Cardiac septum (tissue), 1 donor: ENCODE results near the gene CDK1. TPM values are rescaled to one million over a fixed set of nuclear protein-coding genes. Genes with fewer than 3 reads are reported as not detected.
"Not testable (repeated sequence)": the region's sequence is repeated elsewhere in the genome, so short reads cannot be mapped to it uniquely, and the experiment has no call there.

Source experiments
- DNase-seq: peaks from one replicate; pipeline ENCODE4 v3.0.0-alpha.2; 2020; ENCODE audit warnings: low spot score
- intact Hi-C: fragments of 100-400 bp; cut with DNase I; formaldehyde crosslinking; loops from one replicate; pipeline ENCODE4 v1.14.0; 2022
- total RNA-seq: library from RNA; stranded (reverse); fragmentation: NEBNext Ultra II Directional; extraction: Animal tissue kit (Norgen Biotek cat#: 25700); gene quantifications from one replicate; pipeline ENCODE4 v1.2.1, GENCODE V29; 2021
- donor health status: DM: no; HTN: no; CAD: no.

The CDK1 gene
- total RNA-seq, 1 donor from 2014 or later, result 0.35 TPM

DNA sequence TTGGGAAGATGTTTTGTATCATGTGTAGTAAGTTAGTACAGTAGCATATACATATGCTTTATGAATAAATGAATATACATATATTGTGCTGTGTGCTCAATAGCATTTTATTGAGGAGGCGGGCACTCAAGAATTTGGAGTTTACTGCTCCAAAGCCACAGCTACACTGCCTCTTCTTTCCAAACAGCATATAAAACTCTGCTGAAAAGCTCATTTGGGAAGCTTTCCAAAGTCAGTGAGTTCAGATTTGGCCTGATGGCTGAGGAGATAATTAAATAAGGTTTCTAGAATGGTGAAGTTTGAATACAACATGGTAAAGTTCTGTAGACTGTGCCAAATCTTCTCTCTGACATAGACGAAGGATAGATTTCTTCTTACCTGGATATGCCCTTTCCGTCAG is 29.8 kb downstream of the CDK1 start:
- intact Hi-C loops, result loop anchor here (5.0 kb wide), 1 partner anchor 424 kb away; no protein-coding TSS in a partner anchor
- no peak for DNase-seq

GRCh38 chr10:60809157-60809556 is 30.9 kb downstream of the CDK1 start:
- intact Hi-C loops, result loop anchor here (5.0 kb wide), 1 partner anchor 423 kb away; no protein-coding TSS in a partner anchor
- DNase-seq, result no peak

DNA sequence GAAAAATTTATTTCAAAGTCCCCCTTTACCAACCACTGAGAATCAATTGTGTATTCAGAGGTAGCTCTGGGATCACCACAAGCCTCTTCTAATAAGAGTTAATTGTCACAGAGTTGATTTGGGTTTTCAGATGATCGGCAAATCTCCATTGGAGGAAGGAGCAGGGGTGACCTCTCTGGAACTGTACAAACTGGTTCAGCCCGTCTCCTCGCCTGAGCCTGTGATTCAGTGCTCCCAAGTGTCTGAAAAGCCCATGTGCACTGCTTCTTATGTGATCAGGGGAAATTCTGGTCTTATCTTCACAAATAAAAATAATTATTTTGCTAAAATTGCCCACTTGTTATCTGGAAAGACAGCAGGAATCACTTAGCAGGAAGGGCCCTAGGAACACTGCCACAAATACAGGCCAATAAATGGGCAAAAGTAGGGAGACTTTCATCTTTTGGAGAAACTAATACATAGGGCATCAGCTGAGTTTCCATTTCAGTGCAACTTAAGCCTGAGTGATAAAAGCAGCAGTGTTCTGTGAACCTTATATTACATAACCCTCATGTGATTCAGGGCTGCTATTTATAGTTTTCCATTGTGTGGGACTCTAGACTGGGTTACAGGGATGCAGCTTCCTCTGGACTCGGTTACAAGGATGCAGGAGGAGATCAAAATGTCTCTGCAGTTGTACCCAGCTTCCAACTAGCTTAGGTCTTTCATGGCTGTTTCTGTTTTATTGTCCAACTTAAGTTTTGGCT is 32.3 kb downstream of the CDK1 start:
- intact Hi-C loops, result loop anchor here (10.0 kb wide), 2 partner anchors 324 to 924 kb away; no protein-coding TSS in a partner anchor
- no peak for DNase-seq

- DNase-seq, result no peak
- intact Hi-C loops, result loop anchor here (2.0 to 10.0 kb wide), 5 partner anchors 148 to 918 kb away; no protein-coding TSS in a partner anchor
Measured at GRCh38 chr10:60816628-60817397, 38.5 kb downstream of the CDK1 start.

GRCh38 chr10:60817398-60817805 is 39.1 kb downstream of the CDK1 start:
- DNase-seq, result no peak

GRCh38 chr10:60818134-60818770 is 40.0 kb downstream of the CDK1 start:
- intact Hi-C loops, result loop anchor here (5.0 to 10.0 kb wide), 4 partner anchors 317 to 917 kb away; no protein-coding TSS in a partner anchor
- DNase-seq, result no peak

More at GRCh38 chr10:60817398-60817805, 39.1 kb downstream of the CDK1 start:
- intact Hi-C loops, result loop anchor here (2.0 to 10.0 kb wide), 5 partner anchors 147 to 917 kb away; no protein-coding TSS in a partner anchor

GRCh38 chr10:60819271-60819670 is 41.0 kb downstream of the CDK1 start:
- no peak for DNase-seq
- intact Hi-C loops, result loop anchor here (5.0 to 10.0 kb wide), 4 partner anchors 316 to 916 kb away; no protein-coding TSS in a partner anchor

- DNase-seq, result no peak
- intact Hi-C loops, result no loop called here
Measured at GRCh38 chr10:60820093-60820754, 41.9 kb downstream of the CDK1 start.

DNA sequence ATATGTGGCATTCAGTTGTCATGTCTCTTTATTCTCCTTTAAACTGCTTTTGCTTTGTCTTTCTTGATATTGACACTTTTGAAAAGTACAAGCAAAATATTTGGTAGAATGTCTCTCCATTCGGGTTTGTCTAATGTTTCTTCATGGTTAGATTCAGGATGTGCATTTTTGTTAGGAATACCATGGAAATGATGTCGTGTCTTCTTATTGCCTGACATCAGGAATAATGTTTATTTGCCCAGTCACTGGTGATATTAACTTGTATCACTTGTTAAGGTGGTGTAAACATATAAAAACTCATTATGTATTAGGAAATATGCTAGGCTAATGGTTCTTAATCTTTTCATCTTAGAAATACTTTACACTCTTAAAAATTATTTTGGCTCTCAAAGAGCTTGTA is 43.4 kb downstream of the CDK1 start:
- no peak for DNase-seq
- intact Hi-C loops, result no loop called here

DNA sequence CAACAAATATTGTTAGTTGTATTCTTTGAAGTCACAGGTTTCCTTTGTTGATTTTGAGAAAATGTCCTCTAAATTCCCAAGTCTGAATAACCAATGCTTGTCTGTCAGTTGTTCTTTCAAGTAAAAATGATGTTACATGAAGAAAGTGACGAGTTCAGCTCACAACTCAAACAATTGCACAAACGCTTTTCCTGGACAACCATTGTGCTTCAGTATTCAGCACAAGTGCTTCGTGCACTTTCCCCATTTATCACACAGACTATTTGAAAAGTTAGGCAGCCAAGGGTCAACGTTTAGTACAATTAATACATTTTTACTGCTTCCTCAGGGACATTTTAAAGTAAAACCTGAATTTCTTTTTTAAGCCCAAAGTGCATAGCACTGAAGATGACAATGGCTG is 44.5 kb downstream of the CDK1 start:
- no peak for DNase-seq

DNA sequence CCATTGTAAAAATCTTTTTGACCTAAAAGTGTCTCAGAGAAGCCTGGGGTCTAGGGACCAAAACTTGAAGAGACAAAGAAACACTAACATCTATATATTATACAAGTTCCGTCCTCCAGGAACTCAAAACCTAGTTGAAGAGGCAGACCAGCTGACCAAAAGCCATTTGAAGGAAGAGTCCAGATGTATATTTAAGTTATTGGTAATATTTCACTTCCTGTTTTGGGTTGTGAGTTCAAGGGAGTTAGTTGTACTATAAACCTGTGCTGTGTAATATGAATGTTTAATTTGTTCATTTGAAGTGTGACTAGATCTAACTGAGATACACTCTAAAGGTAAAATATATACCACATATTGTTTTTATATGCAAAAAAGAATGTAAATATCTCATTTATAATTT is 45.0 kb downstream of the CDK1 start:
- intact Hi-C loops, result no loop called here
- no peak for DNase-seq

More for the DNA sequence above, 44.5 kb downstream of the CDK1 start:
- intact Hi-C loops, result no loop called here

GRCh38 chr10:60825520-60825919 is 47.2 kb downstream of the CDK1 start:
- intact Hi-C loops, result loop anchor here (5.0 kb wide), 1 partner anchor 48 kb away; the partner anchor contains the start of gene CDK1
- no peak for DNase-seq

GRCh38 chr10:60827791-60828488 is 49.7 kb downstream of the CDK1 start:
- no peak for DNase-seq
- intact Hi-C loops, result loop anchor here (5.0 kb wide), 1 partner anchor 51 kb away; the partner anchor contains the start of gene CDK1

DNA sequence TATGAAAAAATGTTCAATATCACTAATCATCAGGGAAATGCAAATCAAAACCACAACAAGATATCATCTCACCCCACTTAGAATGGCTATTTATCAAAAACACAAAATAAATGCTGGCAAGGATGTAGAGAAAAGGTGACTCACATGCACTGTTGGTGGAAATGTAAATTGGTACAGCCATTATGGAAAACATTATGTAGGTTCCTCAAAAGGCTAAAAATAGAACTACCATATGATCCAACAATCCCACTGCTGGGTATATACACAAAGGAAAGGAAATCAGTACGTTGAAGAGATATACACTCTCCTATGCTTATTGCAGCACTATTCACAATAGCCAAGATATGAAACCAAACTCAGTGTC is 50.2 kb downstream of the CDK1 start:
- intact Hi-C loops, result loop anchor here (5.0 kb wide), 1 partner anchor 51 kb away; the partner anchor contains the start of gene CDK1
- no peak for DNase-seq

GRCh38 chr10:60832136-60832535 is 53.9 kb downstream of the CDK1 start:
- intact Hi-C loops, DNase-seq: not testable (repeated sequence)

DNA sequence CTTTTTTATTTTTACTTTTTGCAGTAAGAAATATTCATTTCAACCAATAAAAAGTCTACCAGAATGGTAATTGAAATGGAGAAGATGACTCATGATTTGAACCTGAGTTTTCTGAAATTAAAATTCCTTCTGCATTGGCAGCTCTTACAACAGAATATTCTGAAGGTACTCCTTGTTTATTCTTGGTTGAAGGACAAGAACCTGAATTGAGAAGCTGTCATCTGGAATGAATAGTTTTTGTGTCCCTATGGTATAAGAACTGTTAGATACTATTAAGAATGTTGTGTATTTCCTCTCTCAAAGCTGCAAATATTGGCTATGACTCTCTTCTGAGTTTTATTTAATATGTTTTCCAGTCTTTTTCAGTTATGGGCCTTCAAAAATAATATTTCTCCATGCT is 56.1 kb downstream of the CDK1 start:
- intact Hi-C loops, result no loop called here
- DNase-seq, result no peak

- no peak for DNase-seq
- intact Hi-C loops, result no loop called here
Measured at GRCh38 chr10:60835049-60835448, 56.8 kb downstream of the CDK1 start.

DNA sequence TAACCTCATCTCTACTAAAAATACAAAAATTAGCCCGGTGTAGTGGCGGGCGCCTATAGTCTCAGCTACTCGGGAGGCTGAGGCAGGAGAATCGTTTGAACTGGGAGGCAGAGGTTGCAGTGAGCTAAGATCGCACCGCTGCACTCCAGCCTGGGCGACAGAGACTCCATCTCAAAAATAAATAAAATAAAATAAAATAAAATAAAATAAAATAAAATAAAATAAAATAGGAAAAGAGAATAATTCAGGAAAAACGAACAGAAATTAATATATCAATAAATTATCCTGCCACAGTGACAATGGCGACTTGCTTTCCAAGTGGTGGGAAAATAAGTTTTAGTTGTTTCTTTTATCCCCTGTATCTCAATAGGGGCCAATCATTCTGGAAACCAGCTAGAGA is 62.9 kb downstream of the CDK1 start:
- DNase-seq, result not testable (repeated sequence)

GRCh38 chr10:60842694-60843093 is 64.4 kb downstream of the CDK1 start:
- no peak for DNase-seq
- intact Hi-C loops, result no loop called here

More for the DNA sequence above, 62.9 kb downstream of the CDK1 start:
- intact Hi-C loops, result not testable (repeated sequence)
